IMR-90 (cell line): ENCODE measurements around the gene COPS7B. TPM values are rescaled to one million over a fixed set of nuclear protein-coding genes. Genes with fewer than 3 reads are reported as not detected.

Experiments
- FOS ChIP-seq: fragments of 150-350 bp; IDR thresholded peaks from 2 replicates; pipeline ENCODE4 v1.6.1; 2016; ENCODE audit warnings: low read depth, low read length
- NFE2L2 ChIP-seq: fragments of 150-350 bp; IDR thresholded peaks from 2 replicates; pipeline ENCODE4 v1.6.1; 2016; ENCODE audit warnings: low read depth, mild to moderate bottlenecking, low read length
- RAD21 ChIP-seq: IDR thresholded peaks from 2 replicates; pipeline ENCODE4 v1.6.1; 2012; ENCODE audit warnings: low read length, improper control_type of control experiment
- polyA plus RNA-seq, 3 experiments: library from polyadenylated mRNA; depleted of rRNA; stranded (reverse); fragments of >200 nt; gene quantifications; 2 replicates each; pipeline ENCODE4 v1.2.3, GENCODE V29; 2012; ENCODE audit warnings: low replicate concordance in 1 of 3
- total RNA-seq: library from RNA; depleted of rRNA; stranded (reverse); fragments of >200 nt; gene quantifications from 2 replicates; pipeline ENCODE4 v1.2.3, GENCODE V29; 2012
- TF ChIP-seq, protein P1 (sequence below): conservative IDR thresholded peaks from 2 replicates; pipeline ENCODE4 v1.5.1; 2012; ENCODE audit warnings: mild to moderate bottlenecking, low read depth, low read length, improper control_type of control experiment

COPS7B gene
- total and polyA plus RNA-seq, 2 of the 4 experiments (the other 2 are of a cell fraction), result 23.1 to 54.1 TPM

GRCh38 chr2:231737761-231738160 lies 48.5 kb upstream of the COPS7B start (continued):
- TF ChIP-seq RAD21 (no peak), NFE2L2 (no peak), FOS (no peak)
- TF ChIP-seq, protein P1, sequence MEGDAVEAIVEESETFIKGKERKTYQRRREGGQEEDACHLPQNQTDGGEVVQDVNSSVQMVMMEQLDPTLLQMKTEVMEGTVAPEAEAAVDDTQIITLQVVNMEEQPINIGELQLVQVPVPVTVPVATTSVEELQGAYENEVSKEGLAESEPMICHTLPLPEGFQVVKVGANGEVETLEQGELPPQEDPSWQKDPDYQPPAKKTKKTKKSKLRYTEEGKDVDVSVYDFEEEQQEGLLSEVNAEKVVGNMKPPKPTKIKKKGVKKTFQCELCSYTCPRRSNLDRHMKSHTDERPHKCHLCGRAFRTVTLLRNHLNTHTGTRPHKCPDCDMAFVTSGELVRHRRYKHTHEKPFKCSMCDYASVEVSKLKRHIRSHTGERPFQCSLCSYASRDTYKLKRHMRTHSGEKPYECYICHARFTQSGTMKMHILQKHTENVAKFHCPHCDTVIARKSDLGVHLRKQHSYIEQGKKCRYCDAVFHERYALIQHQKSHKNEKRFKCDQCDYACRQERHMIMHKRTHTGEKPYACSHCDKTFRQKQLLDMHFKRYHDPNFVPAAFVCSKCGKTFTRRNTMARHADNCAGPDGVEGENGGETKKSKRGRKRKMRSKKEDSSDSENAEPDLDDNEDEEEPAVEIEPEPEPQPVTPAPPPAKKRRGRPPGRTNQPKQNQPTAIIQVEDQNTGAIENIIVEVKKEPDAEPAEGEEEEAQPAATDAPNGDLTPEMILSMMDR, result no peak
